HepG2 (cell line): ENCODE results near the gene AFAP1. TPM values are rescaled to one million over a fixed set of nuclear protein-coding genes. Genes with fewer than 3 reads are reported as not detected.

ENCODE experiments used
- ATAC-seq: fragments of 200-7000 bp; cut with Tn5 transposase; 3 replicates; pipeline ENCODE4 v1.9.1; 2020; ENCODE audit warnings: mild to moderate bottlenecking, moderate library complexity
- BruUV-seq: library from RNA; stranded (reverse); fragments of 400-500 nt; replicated peaks from 2 replicates; lab custom pipeline; 2021; lab: Mats Ljungman, UMichigan
- CTCF ChIA-PET: fragments of 300-600 bp; formaldehyde crosslinking; extraction: SDS; loops from one replicate; lab custom pipeline; 2021; ENCODE audit warnings: low total read pairs, inconsistent platforms, low intra/inter-chr PET ratio; lab: Yijun Ruan, JAX
- POLR2A ChIA-PET: fragments of 350-600 bp; sonication (Branson Sonifier 250); formaldehyde crosslinking; loops from one replicate; lab custom pipeline; 2020; ENCODE audit warnings: antibody characterized with exemption, inconsistent platforms; lab: Yijun Ruan, JAX
- DNase-seq: peaks from one replicate; pipeline ENCODE4 v3.0.0-alpha.2; 2015; ENCODE audit warnings: low spot score
- FAIRE-seq: peaks from 3 replicates; lab custom pipeline; 2011; peaks lifted over from hg19 to GRCh38; lab: Jason Lieb, UNC
- H2AFZ ChIP-seq: one replicate; pipeline ENCODE4 v1.6.1; 2011; ENCODE audit warnings: low read length, inconsistent platforms
- H3K27ac ChIP-seq: fragments of 300-600 bp; 3 replicates; pipeline ENCODE4 v1.8.0; 2011; ENCODE audit warnings: mixed run types, mild to moderate bottlenecking, mixed read lengths, low read length, inconsistent platforms; ENCODE audit not compliant: insufficient read depth; ENCODE audit errors: extremely low read length
- H3K27me3 ChIP-seq, 2 experiments: fragments of 200-600 bp in 1 of 2; 2 replicates in 1 of 2; 3 replicates in 1 of 2; pipeline versions ENCODE4 v1.6.0 to v1.8.0; 2011; ENCODE audit warnings: low read length in 2 of 2, mild to moderate bottlenecking in 2 of 2, moderate library complexity in 2 of 2, inconsistent platforms in 1 of 2; ENCODE audit not compliant: insufficient read depth in 2 of 2, control insufficient read depth in 1 of 2
- H3K36me3 ChIP-seq, 2 experiments: fragments of 200-600 bp in 1 of 2; replicated peaks in 1 of 2; 2 replicates in 1 of 2; 3 replicates in 1 of 2; pipeline versions ENCODE4 v1.5.1 to v1.8.0; 2011; ENCODE audit warnings: low read length in 2 of 2, inconsistent platforms in 1 of 2; ENCODE audit not compliant: insufficient read depth in 2 of 2, control insufficient read depth in 1 of 2
- H3K4me1 ChIP-seq: 2 replicates; pipeline ENCODE4 v1.5.1; 2012; ENCODE audit warnings: low read length, inconsistent platforms; ENCODE audit not compliant: insufficient read depth
- H3K4me2 ChIP-seq: 2 replicates; pipeline ENCODE4 v1.6.0; 2011; ENCODE audit warnings: low read depth, low read length, inconsistent platforms
- H3K4me3 ChIP-seq, 3 experiments: fragments of 200-600 bp in 1 of 3; sonication (generic), shearing (Covaris generic) in 1 of 3; replicated peaks in 1 of 3; 2 replicates each; pipeline ENCODE4 v1.5.1; 2011 to 2016; ENCODE audit warnings: low read length in 3 of 3, inconsistent platforms in 2 of 3, low read depth in 2 of 3, mild to moderate bottlenecking in 2 of 3, control low read depth in 1 of 3, mixed read lengths in 1 of 3; ENCODE audit not compliant: insufficient read depth in 1 of 3
- H3K79me2 ChIP-seq: one replicate; pipeline ENCODE4 v1.6.1; 2011; ENCODE audit warnings: low read length, inconsistent platforms; ENCODE audit not compliant: insufficient read depth
- H3K9ac ChIP-seq: 2 replicates; pipeline ENCODE4 v1.6.0; 2011; ENCODE audit warnings: mild to moderate bottlenecking, low read depth, low read length, inconsistent platforms; ENCODE audit not compliant: insufficient read depth
- H3K9me3 ChIP-seq: 2 replicates; pipeline ENCODE4 v1.5.1; 2012; ENCODE audit warnings: mild to moderate bottlenecking, low read length
- H4K20me1 ChIP-seq: 2 replicates; pipeline ENCODE4 v1.6.0; 2011; ENCODE audit warnings: inconsistent platforms, mild to moderate bottlenecking, low read length, moderate library complexity; ENCODE audit not compliant: insufficient read depth
- CBX5 ChIP-seq: sonication (generic); formaldehyde crosslinking; IDR thresholded peaks from 2 replicates; pipeline ENCODE4 v1.4.0; 2020; ENCODE audit warnings: missing genetic modification reagents, borderline replicate concordance
- MED1 ChIP-seq: sonication (generic); formaldehyde crosslinking; IDR thresholded peaks from 2 replicates; pipeline ENCODE4 v1.4.0; 2020; ENCODE audit warnings: missing genetic modification reagents
- NFYC ChIP-seq: IDR thresholded peaks from 2 replicates; pipeline ENCODE4 v1.6.1; 2016; ENCODE audit warnings: missing genetic modification reagents, missing compliant biosample characterization
- SATB2 ChIP-seq: sonication (generic); formaldehyde crosslinking; IDR thresholded peaks from 2 replicates; pipeline ENCODE4 v1.5.0; 2020; ENCODE audit warnings: missing genetic modification reagents
- WGBS: methylation state at CpG from one replicate; pipeline ENCODE4 v1.1.6; 2017; ENCODE audit warnings: low lambda C conversion rate; 5-methylcytosine and 5-hydroxymethylcytosine counted together
- in situ Hi-C: cut with HindIII; loops from 2 replicates; pipeline ENCODE4 v1.10.0; 2017; ENCODE audit warnings: low pct_unique_long_range_greater_than_20kb; ENCODE audit not compliant: extremely low pct_ligation_motif_present
- intact Hi-C: fragments of 100-400 bp; cut with micrococcal nuclease; formaldehyde crosslinking; loops from one replicate; pipeline ENCODE4 v1.10.0; 2022; ENCODE audit not compliant: unreplicated experiment
- polyA plus RNA-seq, 8 experiments: library from polyadenylated mRNA; depleted of rRNA in 3 of 8; stranded (reverse) in 7 of 8; unstranded in 1 of 8; fragments of >200 nt; fragmentation: Illumina TruSeq in 4 of 8; extraction: Trizol in 4 of 8; gene quantifications; 2 replicates each; pipeline versions ENCODE4 v1.2.1 to v1.2.3, GENCODE V29; 2011 to 2016; ENCODE audit warnings: low read depth in 4 of 8, missing spikeins in 1 of 8, mixed read lengths in 1 of 8; ENCODE audit not compliant: insufficient read depth in 1 of 8
- total RNA-seq, 5 experiments: library from RNA; depleted of rRNA; stranded (reverse); fragments of >200 nt; fragmentation: Illumina TruSeq; extraction: Trizol; gene quantifications; 2 replicates each; pipeline ENCODE4 v1.2.3, GENCODE V29; 2016; ENCODE audit warnings: low read depth in 1 of 5
- TF ChIP-seq, protein P1 (sequence below): fragments of 450-650 bp; IDR thresholded peaks from 2 replicates; pipeline ENCODE4 v1.6.1; 2017; ENCODE audit warnings: mild to moderate bottlenecking
- TF ChIP-seq, protein P2 (sequence below): sonication (generic); formaldehyde crosslinking; conservative IDR thresholded peaks from 2 replicates; pipeline ENCODE4 v1.8.0; 2022; ENCODE audit warnings: missing genetic modification reagents

AFAP1 gene
- total and polyA plus RNA-seq, 2 of the 13 experiments (the other 11 are each of a cell fraction or from before 2014, with no cell fraction given), result 2.5 TPM

DNA sequence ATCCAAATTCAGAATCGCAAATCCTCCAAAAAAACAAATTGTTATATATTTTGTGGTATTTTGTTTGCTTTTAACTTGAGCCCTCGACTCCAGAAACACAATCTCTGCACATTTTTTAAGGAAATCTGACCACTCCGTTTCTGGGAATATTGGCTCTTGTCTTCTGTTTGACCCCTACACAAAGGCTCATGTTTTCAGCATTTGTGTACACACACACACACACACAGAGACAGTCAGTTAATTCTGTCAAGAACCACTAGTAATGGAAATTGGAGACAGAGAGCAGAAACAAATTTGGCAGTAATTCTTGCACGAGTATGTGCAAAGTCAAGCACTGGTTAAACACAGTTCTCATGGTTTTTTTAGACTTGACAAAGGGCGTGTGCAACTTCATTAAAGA is 115.4 kb downstream of the AFAP1 start:
- H3K27me3 ChIP-seq, result no peaks in the 10 kb centered on the region
- peaks cover 25% of the 10 kb centered on the region for H3K4me1 ChIP-seq
- intact Hi-C loops, result no loop called here
- CTCF ChIA-PET, result no interaction called here
- in situ Hi-C loops, result no loop called here
- no peak overlapping the region for H3K4me3 ChIP-seq
- POLR2A ChIA-PET, result interaction anchor here (1.2 kb wide), 1 partner anchor 19 kb away, joined by 4 read pairs; no protein-coding TSS in a partner anchor
- DNase-seq, result no peak
- peaks cover 0 to 2% of the 10 kb centered on the region in 2 experiments; a peak in 1 of 5 replicates for H3K36me3 ChIP-seq
- H3K9ac ChIP-seq, result no peak overlapping the region
- no peak overlapping the region for H2AFZ ChIP-seq
- H4K20me1 ChIP-seq, result no peaks in the 10 kb centered on the region
- no peak overlapping the region for H3K27ac ChIP-seq
- TF ChIP-seq NFYC (CRISPR knock-in tag) (no peak), CBX5 (CRISPR knock-in tag) (no peak), MED1 (no peak), SATB2 (CRISPR knock-in tag) (no peak)
- TF ChIP-seq, protein P1, sequence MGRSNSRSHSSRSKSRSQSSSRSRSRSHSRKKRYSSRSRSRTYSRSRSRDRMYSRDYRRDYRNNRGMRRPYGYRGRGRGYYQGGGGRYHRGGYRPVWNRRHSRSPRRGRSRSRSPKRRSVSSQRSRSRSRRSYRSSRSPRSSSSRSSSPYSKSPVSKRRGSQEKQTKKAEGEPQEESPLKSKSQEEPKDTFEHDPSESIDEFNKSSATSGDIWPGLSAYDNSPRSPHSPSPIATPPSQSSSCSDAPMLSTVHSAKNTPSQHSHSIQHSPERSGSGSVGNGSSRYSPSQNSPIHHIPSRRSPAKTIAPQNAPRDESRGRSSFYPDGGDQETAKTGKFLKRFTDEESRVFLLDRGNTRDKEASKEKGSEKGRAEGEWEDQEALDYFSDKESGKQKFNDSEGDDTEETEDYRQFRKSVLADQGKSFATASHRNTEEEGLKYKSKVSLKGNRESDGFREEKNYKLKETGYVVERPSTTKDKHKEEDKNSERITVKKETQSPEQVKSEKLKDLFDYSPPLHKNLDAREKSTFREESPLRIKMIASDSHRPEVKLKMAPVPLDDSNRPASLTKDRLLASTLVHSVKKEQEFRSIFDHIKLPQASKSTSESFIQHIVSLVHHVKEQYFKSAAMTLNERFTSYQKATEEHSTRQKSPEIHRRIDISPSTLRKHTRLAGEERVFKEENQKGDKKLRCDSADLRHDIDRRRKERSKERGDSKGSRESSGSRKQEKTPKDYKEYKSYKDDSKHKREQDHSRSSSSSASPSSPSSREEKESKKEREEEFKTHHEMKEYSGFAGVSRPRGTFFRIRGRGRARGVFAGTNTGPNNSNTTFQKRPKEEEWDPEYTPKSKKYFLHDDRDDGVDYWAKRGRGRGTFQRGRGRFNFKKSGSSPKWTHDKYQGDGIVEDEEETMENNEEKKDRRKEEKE, result no peak
- TF ChIP-seq, protein P2, sequence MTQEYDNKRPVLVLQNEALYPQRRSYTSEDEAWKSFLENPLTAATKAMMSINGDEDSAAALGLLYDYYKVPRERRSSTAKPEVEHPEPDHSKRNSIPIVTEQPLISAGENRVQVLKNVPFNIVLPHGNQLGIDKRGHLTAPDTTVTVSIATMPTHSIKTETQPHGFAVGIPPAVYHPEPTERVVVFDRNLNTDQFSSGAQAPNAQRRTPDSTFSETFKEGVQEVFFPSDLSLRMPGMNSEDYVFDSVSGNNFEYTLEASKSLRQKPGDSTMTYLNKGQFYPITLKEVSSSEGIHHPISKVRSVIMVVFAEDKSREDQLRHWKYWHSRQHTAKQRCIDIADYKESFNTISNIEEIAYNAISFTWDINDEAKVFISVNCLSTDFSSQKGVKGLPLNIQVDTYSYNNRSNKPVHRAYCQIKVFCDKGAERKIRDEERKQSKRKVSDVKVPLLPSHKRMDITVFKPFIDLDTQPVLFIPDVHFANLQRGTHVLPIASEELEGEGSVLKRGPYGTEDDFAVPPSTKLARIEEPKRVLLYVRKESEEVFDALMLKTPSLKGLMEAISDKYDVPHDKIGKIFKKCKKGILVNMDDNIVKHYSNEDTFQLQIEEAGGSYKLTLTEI, result no peak
- peak overlapping the region; percentile 56 for H3K4me2 ChIP-seq
- 70% methylated on average over 5 of the region's 5 CpGs for WGBS
- BruUV-seq, result no TSS peak
- H3K79me2 ChIP-seq, result no peaks in the 10 kb centered on the region
- ATAC-seq, result no peak
- FAIRE-seq, result no peak
- H3K9me3 ChIP-seq, result no peaks in the 10 kb centered on the region
